HG03354 (cell line): ENCODE results near the gene NTRK3.

ENCODE experiments used
- ATAC-seq: cut with Tn5 transposase; IDR thresholded peaks from one replicate; pipeline ENCODE4 v1.9.1; 2021; ENCODE audit warnings: mild to moderate bottlenecking; ENCODE audit not compliant: unreplicated experiment, poor library complexity, severe bottlenecking

The NTRK3 gene

GRCh38 chr15:88133795-88134194, 122.7 kb downstream of the NTRK3 start:
- ATAC-seq: no peak

- no peak for ATAC-seq
These were observed 124.0 kb downstream of the NTRK3 start for GRCh38 chr15:88132499-88132898.

- no peak for ATAC-seq
These were observed 124.6 kb downstream of the NTRK3 start for GRCh38 chr15:88131937-88132336.

- ATAC-seq: no peak
These were observed 129.1 kb downstream of the NTRK3 start for GRCh38 chr15:88127432-88127790.

- ATAC-seq: no peak
These were observed 129.7 kb downstream of the NTRK3 start for GRCh38 chr15:88126695-88127431.

- no peak for ATAC-seq
These were observed 131.0 kb downstream of the NTRK3 start for GRCh38 chr15:88125576-88125975.

- no peak for ATAC-seq
These were observed 132.3 kb downstream of the NTRK3 start for GRCh38 chr15:88124199-88124598.

GRCh38 chr15:88121968-88122530, 134.5 kb downstream of the NTRK3 start:
- ATAC-seq: no peak

- ATAC-seq: no peak
These were observed 136.5 kb downstream of the NTRK3 start for GRCh38 chr15:88120026-88120425.

GRCh38 chr15:88118741-88119140, 137.8 kb downstream of the NTRK3 start:
- no peak for ATAC-seq

GRCh38 chr15:88118035-88118434, 138.5 kb downstream of the NTRK3 start:
- no peak for ATAC-seq

GRCh38 chr15:88115486-88116152, 140.9 kb downstream of the NTRK3 start:
- no peak for ATAC-seq

- no peak for ATAC-seq
These were observed 142.8 kb downstream of the NTRK3 start for GRCh38 chr15:88113613-88114308.

- no peak for ATAC-seq
These were observed 147.5 kb downstream of the NTRK3 start for GRCh38 chr15:88108991-88109390.

- no peak for ATAC-seq
These were observed 148.1 kb downstream of the NTRK3 start for GRCh38 chr15:88108477-88108876.

- no peak for ATAC-seq
These were observed 150.5 kb downstream of the NTRK3 start for GRCh38 chr15:88106074-88106473.

- no peak for ATAC-seq
These were observed 152.2 kb downstream of the NTRK3 start for GRCh38 chr15:88104357-88104756.

GRCh38 chr15:88100181-88100580, 156.4 kb downstream of the NTRK3 start:
- ATAC-seq: no peak

GRCh38 chr15:88098361-88098760, 158.2 kb downstream of the NTRK3 start:
- no peak for ATAC-seq

GRCh38 chr15:88091444-88092016, 165.0 kb downstream of the NTRK3 start:
- no peak for ATAC-seq
